HG02798 (cell line): ENCODE measurements around the gene SYNE3.
"Not testable (repeated sequence)": the region's sequence is repeated elsewhere in the genome, so short reads cannot be mapped to it uniquely, and the experiment has no call there.

Experiments used
- ATAC-seq: cut with Tn5 transposase; IDR thresholded peaks from one replicate; pipeline ENCODE4 v1.9.1; 2021; ENCODE audit warnings: mild to moderate bottlenecking; ENCODE audit not compliant: unreplicated experiment, poor library complexity

Gene SYNE3

DNA sequence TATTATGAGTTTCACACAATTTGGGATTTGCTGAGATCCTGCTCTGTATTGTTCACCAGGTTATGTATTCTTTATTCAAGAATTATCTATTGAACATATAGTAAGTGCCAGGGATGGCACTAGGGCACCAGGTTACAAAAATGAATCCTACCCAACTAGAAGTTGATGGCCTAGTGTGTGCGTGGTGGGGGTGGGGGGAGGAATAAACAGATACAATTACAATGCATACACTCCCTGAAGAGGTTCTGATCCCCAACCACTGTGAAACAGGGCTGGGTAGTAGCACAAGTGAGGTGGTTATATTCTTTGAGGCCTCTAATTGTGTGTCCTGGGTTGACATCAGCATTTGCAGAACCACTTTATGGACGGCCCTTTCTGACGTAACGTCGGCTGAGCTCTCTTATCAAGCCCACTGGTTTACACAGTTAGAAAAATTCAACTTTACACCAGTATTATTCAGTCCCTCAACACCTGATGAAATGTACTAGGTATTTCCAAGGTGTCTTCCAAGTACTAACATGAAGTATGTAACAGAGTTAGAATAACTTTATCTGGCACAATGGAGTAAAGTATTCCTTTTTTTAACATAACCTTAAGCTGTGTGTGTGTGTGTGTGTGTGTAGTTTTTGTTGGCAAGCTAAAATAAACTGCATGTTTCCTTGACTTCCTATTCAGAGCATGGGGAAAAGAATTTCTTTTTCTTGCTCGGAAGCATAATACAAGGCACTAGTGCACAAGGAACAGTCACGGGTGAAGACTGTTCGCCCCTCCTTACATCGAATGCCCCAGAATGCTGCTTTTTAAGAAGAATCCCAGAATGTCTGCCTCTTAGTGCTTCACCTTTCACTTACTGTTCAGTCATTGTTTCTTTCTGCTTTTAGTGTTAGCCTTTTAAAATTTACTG, 10.3 kb upstream of the SYNE3 start:
- no peak for ATAC-seq

DNA sequence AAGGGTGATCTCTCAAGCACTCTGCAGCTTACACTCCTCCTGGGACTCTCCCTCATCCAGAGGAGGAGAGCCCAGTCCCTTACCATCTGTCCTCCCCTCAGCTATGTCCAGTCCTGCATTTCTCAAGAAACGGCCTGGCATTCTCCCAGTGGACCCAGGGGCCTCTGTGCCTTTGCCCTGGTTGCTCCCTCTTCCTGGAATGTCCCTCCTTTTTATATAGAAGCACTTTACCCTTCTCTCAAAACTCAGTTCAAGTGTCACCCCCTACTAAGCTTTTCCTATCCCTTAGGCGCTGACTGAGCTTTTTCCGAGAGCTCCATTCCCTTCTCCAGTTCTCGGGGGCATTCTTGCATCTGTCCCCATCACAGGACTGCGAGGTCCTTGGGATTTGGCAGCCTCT, 9.5 kb upstream of the SYNE3 start:
- ATAC-seq: no peak

DNA sequence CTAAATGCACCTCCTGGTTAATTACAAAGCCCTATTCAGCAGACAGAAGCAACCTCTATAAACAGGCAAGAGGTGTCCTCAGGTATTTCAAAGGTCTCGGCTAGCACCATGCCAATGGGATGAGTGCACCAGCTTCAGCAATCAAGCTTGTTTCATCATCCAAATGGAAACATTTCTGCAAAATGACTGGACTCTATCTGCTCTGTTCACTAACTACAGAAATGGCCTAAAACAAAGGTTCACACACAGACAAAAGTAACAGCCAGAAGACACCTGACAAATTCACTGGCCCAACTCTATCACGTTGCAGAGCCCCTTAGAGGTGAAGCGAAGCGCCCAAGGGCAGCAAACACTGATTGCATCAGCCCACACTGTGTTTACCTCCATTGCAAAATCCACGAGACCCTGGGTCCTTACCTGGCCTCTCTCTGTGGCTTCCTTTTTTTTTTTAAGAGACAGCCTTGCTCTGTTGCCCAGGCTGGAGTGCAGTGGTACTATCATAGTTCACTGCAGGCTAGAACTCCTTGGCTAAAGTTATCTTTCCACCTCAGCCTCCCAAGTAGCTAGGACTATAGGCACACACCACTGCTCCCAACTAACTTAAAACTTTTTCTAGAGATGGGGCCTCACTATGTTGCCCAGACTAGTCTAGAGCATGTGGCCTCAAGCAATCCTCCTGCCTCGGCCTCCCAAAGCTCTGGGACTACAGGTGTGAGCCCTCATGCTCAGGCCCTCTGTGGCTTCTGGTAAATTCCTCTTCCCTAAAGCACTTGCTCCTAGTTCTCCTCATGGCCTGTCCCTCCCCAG, 8.5 kb upstream of the SYNE3 start:
- ATAC-seq: no peak

DNA sequence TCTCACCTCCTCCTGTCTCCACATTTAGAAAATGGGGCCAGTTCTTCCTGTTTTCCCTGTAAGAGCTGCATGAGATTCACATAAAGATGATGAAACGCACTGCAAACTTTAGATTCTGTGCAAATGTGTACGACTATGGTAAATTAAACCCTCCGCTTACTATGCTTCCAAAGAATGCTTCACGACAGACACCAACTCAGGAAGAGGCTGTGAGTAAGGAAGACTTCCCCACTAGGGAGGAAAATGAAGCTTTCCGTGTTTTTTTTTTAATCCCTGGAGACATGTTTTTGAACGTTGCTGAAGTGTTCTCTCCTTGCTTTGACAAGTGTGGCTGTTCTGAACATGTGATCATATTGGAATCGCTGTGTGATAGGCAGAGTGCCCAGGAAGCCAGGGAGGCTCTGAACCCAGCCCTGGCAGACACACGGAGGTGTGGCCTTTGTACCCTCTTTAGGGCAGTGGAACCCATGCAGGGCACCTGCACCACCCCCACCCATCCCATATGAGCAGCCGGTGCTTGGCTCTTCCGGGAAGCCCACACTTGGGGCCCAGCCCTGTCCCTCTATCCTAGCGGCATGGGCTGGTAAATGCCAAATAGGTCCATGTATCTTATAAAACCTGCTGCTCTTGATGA, 7.5 kb upstream of the SYNE3 start:
- no peak for ATAC-seq

DNA sequence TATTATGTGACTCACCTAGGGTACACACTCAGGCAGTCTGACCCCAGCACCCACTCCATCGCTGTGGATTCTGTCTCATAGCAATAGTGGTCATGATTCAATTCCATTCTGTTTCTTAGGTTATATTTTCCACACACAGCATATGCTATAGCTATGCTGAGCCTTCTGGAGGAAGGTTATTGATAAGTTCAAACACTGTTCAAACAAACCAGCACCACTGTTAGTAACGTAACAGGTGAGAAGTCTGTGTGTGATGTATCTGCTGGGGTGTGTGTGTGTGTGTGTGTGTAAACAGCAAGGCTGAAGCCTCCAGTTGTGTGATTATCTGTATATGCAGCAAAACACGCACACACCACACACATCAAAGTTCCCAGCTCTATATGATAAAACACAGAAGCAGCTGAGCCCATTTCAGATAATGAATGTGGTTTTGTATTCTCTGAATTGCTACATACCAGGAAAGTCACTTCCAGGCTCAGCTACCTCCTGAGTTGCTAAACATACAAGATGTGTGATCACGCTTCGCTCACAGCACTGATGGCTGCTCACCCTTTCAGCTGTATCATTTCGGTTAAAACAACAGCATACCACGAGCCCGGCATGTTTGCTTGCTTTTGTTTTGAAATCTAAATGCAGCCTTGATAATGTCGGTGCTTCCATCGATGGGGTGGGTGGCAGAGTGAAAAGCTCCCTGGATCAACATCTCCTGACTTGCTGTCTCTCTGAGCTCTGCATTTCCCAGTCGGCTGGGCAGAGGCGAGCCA, 6.8 kb upstream of the SYNE3 start:
- ATAC-seq: no peak

DNA sequence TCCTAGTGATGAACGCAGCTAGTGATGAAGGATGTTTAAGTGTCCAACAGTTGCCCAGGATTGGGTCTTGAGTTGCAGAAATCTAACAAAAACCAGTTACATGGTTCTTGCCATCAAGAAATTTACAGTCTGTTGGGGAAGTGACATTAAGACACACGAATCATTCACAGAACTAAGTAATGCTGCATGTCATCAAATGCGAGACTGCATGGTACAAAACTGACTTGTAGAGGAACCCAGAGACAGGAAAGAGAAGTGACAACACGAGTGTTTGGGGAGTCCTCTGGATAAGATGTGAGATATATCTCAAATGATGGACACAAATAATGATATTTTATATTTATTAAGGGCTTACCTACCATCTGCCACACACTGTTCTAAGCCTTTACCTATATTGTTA, 6.1 kb upstream of the SYNE3 start:
- no peak for ATAC-seq

DNA sequence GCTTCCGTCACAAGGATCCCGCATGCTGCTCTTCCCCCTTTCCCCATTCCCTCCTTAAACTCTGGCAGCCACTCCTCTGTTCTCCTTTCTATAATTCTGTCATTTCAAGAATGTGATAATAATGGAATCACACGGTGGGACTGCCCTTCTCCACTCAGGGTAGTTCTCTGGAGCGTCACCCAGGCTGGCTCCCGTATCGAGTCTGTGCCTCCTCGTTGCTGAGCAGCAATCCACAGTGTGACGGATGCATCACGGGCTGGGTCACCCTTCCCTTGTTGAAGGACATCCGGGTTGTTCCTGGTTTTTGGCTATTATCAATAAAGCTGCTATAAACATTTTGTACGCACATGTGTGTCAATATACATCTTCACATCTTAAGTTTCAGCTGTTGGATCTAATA, 5.7 kb upstream of the SYNE3 start:
- ATAC-seq: no peak

DNA sequence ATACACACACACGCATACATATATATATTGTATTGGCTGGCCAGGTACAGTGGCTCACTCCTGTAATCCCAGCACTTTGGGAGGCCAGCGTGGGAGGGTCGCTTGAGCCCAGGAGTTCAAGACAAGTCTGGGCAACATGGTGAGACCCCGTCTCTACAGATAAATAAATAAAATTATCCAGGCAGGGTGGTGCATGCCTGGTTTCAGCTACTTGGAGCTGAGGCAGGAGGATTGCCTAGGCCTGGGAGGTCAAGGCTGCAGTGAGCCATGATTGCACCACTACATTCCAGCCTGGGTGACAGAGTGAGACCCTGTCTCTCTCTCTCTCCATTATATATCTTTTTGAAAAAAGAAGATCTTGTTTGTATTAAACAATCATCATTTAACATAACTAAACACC, 4.6 kb upstream of the SYNE3 start:
- ATAC-seq: no peak

DNA sequence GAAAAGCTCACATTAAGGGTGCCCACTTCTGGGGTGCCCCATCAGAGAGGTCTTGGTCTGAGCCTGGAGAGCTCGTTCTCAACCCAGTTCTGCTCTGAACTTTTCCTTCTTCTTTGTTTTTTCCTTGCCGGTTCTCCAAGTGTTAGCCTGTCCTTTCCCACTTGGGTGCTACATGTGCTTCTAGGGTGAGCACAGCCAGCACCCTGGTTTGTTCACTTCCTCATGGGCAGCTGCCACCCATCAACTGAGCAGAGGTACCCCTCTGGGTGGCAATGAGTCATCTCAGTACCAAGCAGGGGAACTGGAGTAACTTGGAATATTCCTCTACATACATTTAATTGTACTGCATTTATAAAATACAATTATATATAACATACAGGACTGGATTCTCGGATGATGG, 3.9 kb upstream of the SYNE3 start:
- no peak for ATAC-seq

DNA sequence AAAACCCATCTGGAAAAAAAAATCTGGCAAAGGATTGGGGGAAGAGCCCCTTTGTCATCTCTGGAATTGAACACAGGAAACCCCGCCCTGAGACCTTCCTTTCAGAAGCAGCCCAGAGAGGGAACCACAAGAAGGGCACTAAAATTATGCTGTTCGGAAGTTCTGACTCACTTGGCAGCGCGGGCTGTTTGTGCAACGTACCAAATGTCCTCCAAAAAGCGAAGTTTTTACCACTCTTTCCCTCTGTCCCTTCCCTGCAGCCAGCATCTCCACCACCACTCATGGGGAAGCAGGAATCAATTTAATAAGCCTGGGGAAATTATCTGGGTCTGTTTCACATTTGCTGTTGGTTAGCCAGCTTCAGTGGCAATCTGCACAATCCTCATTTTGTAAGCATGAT, 3.2 kb upstream of the SYNE3 start:
- no peak for ATAC-seq

DNA sequence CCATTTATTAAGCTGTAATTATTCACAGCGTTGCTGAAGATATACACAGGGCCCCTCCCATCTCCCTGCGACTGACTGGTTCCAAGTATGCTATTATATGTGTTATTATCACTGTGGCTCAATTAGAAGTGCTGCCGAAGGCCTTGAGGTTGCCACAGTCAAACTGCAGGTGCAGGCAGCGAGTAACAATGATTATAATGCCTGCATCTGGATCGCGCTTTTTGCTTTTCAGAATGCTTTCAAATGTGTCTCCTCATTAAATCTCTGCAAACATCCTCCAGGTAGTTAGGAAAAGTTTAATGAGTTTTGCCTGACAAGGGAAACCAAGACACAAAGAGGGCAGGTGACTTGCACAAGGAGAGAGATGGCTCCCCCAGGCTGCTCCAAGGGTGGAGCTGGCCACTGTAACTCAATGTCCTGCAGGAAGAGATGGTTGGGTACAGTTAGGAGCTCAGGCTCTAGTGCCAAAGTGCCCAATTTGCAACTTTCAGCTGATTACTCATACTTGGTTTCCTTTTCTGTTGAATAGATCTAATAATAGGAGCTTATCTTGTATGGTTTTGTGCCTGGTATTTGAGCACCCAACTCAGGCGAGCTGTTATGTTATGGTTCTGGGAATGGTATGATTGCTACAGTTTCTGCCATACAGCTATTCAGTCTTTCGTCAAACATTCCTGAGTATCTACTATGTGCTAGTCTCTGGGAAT, 1.7 kb upstream of the SYNE3 start:
- peak; percentile 13 for ATAC-seq

DNA sequence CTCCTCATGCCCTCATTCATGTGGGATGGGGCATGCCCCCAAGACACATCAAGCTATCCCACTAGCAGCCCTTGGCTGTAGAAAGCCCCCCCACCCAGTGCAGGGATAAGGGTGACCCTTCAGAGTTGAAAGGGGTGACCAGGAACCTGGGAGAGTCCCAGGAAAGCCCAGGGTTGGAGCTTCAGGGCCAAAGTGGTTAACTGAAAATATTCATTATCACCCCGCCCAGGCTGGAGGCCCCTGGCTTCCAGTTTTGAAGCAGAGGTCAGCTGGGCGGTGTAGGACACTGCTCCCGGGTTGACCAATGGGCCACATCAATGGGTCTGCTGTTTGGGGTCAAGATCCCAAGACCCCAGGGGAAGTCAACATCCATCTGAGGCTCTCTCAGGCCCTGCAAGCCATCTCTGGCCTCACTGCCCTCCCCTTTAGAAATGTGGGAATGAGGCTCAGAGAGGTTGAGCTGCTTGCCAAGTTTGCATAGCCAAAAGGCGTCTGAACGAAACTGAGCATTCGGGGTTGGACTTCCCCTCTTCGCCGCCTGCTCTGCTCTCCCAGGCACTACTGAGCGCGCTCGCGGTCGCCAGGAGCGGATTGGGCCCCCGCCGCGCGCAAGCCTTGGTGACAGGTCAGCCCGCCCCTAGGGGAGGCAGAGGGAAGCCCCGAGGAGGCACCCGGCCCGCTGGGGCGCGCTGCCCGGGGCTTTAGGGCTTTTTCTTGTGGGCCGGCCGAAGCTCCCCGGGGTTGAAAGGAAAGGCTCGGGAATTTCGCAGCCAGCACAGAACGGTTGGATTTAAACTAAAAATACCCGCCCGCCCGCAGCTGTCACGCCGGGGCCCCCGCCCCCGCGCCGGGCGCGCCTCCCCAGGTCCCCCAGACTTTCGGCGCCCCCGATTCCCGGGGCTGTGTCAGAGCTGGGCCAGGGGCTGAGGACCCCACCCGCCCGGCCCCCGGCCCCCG, 576 bp downstream of the SYNE3 start:
- ATAC-seq: peak; percentile 83

DNA sequence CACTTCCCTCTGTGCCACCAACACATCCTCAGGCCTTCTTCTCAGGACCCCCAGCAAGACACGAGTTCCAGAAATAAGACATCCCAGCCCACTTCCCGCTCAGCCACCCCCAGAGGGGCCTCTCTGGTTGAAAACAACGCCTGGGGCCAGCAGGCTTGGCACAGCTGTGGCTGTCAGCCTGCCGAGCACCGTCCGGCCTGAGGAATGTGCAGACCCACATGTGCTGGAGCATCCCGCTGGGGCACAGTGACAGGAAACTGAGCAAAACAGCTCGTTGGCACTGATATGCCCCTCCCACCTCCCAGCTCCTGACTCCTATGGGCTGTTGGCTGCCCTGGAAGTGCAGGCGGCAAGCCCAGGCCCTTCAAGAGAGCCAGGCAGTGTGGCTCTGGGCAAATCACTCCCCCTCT, 1.4 kb downstream of the SYNE3 start:
- no peak for ATAC-seq

DNA sequence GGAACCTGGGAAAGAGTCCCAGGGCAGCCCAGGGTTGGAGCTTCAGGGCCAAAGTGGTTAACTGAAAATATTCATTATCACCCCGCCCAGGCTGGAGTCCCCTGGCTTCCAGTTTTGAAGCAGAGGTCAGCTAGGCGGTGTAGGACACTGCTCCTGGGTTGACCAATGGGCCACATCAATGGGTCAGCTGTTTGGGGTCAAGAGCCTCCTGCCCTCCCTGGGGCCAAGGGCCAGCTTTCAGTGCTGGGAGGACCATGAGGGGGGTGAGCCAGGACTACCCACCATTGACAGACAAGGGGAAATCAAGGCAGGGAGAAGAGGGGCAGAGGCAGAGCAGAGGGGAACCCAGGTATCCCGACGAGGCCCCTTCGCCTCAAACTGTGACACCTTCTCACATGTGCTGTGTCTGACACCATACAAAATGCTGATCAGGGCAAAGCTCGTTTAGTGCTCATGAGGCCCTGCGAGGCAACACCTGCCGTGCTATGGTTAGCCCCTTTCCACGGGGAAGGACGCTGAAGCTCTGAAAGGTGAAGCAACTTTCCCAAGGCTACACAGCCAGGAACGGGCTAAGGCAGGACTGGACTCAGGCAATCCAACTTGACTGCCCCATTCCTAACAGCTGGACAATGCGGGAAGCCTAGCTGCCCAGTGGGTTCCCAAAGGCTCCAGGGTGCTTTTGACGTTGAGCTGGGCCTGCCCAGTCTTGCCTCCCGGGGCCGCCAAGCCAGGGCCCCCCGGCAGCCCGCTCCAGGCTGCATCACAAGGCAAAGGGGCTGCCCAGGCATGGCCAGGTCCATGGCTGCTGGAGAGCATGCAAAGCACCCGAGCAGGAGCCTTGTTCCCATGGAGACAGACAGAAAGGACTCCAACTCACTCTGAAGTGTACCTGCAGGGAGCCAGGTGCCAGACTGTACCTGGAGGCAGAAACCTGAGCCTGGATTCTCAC, 2.0 kb downstream of the SYNE3 start:
- ATAC-seq: no peak

DNA sequence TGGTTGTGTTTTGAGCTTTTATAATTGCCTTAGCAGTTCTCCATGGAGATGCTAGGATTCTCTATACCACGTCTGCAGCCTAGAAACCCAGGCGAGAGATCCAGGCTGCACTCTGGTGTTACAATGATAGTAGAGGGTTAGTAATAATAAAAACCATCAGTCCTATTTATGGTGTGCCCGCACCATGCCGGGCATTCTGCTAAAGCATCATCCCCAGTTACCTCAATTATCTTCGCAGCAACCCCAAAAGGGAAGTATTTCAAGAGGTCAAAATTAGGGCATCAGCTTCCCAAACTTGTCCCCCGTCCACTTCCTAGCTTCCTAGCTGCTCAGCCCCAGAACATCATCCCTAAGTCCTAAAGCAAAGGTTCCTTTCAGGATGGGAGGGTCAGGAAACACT, 3.2 kb downstream of the SYNE3 start:
- no peak for ATAC-seq

DNA sequence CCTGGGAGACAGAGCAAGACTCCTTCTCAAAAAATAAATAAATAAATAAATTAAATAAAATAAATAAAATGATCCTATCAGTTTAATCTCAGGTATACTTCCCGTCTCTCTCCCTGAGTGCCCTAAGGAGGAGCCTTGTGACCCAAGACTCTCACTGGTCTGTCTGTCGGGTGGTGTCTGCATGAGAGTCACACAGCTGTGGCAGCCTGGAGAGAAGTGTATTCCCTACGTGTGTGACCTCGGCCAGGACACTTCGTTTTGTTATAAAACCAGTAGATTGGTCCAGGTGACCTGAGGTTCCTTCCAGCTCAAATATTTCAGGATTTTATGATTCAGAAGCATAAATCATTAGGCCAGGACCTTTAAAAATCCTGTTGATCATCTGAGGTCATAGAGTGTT, 4.8 kb downstream of the SYNE3 start:
- no peak for ATAC-seq

DNA sequence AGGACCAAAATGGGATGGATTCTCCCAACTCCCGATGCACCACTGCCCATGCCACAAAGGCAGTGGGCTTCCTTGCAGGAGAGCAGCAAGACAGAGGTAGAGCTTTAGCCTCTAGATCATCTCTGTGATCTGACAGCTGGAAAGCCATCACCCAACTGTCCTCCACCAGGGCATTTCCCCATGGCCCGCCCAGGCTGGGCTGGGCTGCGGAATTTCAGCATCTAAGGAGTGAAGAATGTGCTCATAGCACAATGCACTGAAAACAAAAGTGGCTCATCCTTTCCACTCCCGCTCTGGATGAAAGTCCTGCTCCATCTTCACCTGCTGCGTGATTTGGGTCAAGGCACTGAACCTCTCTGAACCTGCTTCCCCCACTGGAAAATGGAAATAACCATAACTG, 5.6 kb downstream of the SYNE3 start:
- ATAC-seq: no peak

DNA sequence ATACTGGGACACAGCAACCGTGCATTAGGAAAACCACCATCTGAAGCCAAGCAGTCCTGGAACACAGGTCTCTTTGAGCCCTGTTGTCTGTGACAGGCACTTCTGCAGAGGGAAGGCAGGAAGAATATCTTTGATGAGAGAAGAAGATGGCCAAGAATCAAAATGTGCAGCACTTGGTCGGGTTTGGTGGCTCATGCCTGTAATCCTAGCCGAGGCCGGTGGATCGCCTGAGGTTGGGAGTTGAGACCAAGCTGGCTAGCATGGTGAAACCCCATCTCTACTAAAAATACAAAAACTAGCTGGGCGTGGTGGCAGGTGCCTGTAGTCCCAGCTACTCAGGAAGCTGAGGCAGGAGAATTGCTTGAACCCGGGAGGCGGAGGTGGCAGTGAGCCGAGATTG, 6.1 kb downstream of the SYNE3 start:
- ATAC-seq: not testable (repeated sequence)
